Measurements from ENCODE around the gene FILIP1L. TPM values are rescaled to one million over a fixed set of nuclear protein-coding genes. Genes with fewer than 3 reads are reported as not detected.

The FILIP1L gene
- total RNA-seq, 4 donors from 2014 or later: 26.7 to 46.3 (median 30.8) TPM

DNA sequence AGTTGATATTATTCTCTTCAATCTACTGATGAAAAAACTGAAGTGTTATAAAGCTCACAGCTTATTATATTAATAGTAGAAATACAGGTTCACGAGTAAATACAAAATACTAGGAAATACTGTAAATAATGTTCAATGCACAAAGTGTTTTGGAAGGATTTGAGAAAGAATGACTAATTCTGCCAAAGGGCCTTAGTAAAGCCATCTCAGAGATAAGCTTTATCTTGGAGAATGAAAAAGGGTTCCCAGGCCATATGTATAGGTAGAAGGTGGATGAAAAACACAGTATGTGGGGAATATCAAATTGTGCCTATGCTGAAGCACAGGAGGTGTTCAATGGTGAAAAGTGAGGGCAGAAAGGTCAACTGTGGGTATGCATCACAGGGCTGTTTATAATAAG is 173.1 kb downstream of the FILIP1L start:
- H3K9me3 ChIP-seq: no peaks in the 10 kb centered on the region
- H3K27ac ChIP-seq: no peak overlapping the region
- TF ChIP-seq, protein P1, sequence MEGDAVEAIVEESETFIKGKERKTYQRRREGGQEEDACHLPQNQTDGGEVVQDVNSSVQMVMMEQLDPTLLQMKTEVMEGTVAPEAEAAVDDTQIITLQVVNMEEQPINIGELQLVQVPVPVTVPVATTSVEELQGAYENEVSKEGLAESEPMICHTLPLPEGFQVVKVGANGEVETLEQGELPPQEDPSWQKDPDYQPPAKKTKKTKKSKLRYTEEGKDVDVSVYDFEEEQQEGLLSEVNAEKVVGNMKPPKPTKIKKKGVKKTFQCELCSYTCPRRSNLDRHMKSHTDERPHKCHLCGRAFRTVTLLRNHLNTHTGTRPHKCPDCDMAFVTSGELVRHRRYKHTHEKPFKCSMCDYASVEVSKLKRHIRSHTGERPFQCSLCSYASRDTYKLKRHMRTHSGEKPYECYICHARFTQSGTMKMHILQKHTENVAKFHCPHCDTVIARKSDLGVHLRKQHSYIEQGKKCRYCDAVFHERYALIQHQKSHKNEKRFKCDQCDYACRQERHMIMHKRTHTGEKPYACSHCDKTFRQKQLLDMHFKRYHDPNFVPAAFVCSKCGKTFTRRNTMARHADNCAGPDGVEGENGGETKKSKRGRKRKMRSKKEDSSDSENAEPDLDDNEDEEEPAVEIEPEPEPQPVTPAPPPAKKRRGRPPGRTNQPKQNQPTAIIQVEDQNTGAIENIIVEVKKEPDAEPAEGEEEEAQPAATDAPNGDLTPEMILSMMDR (IDR thresholded peaks at IDR 0.05): no peak
- TF ChIP-seq POLR2A (IDR thresholded peaks at IDR 0.05) (no peak), EP300 (IDR thresholded peaks at IDR 0.05) (no peak)
- peaks cover 0 to 58% (median 21%) of the 10 kb centered on the region in 4 donors for H3K4me1 ChIP-seq
- no peaks in the 10 kb centered on the region for H3K36me3 ChIP-seq
- no peak overlapping the region for H3K4me3 ChIP-seq
- H3K27me3 ChIP-seq: no peaks in the 10 kb centered on the region
- whole genome bisulfite sequencing, 2 donors: 89 to 93% methylated on average over 1 of the region's 1 CpG
- DNase-seq (ENCODE audit: low spot score in 2 of 2): no peak

DNA sequence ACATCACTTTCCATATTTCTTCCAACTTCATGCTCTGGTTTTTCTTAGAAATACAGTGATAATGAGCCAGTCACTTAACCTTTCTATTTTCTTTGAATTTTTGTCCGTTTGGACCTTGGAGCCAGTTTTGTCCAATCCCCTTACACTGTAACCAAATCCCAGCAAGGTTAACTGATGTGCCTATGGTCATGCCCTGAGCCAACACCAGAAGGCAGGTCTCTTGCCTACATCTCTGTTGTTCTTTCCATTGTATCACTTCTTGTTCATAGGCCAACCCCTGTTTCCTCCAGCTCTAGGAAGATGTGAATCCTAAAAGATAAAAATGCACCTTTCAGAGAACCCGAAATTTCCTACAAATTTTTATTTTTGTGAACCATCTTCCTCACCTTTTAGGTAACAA is 174.0 kb downstream of the FILIP1L start:
- Histone ChIP-seq H3K36me3 (no peaks in the 10 kb centered on the region), H3K27me3 (no peaks in the 10 kb centered on the region), H3K4me3 (no peak overlapping the region), H3K27ac (peak overlapping the region in 2 of 4 donors; percentile 9 to 35), H3K9me3 (no peaks in the 10 kb centered on the region), H3K4me1 (peaks cover 0 to 55% (median 19%) of the 10 kb centered on the region in 4 donors)
- WGBS, 2 donors: 74 to 77% methylated on average over 2 of the region's 2 CpGs
- no peak for DNase-seq (ENCODE audit: low spot score in 2 of 2)
- TF ChIP-seq, protein P1 (IDR thresholded peaks at IDR 0.05): no peak
- TF ChIP-seq EP300 (IDR thresholded peaks at IDR 0.05): no peak
- TF ChIP-seq POLR2A (IDR thresholded peaks at IDR 0.05): no peak

DNA sequence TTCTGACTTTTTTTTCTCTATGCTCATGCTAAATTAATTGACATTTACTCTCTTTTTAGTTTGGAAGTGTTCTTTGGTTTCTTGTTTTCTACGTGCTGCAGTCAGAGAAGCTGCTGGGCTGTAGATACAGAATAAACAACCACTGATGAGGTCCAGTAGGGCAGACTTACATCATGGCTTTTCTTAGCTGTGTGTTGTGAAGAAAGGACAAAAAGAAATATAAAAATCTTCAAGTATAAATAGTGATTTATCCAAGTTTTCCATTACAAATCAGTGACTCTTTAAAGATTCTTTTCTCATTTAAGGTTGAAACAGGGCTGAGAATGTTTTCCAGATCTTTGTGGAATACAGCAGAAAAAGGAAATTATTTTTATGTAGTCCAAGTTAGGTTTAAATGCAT is 174.4 kb downstream of the FILIP1L start:
- no peaks in the 10 kb centered on the region for H3K9me3 ChIP-seq
- DNase-seq (ENCODE audit: low spot score in 2 of 2): no peak
- no peak for TF ChIP-seq POLR2A (IDR thresholded peaks at IDR 0.05)
- TF ChIP-seq, protein P1 (IDR thresholded peaks at IDR 0.05): no peak
- no peak for TF ChIP-seq EP300 (IDR thresholded peaks at IDR 0.05)
- H3K4me3 ChIP-seq: no peak overlapping the region
- peaks cover 0 to 55% (median 19%) of the 10 kb centered on the region in 4 donors for H3K4me1 ChIP-seq
- H3K27me3 ChIP-seq: no peaks in the 10 kb centered on the region
- peak overlapping the region in 1 of 4 donors; percentile 35 for H3K27ac ChIP-seq
- 36 to 40% methylated on average over 1 of the region's 1 CpG for WGBS, 2 donors
- no peaks in the 10 kb centered on the region for H3K36me3 ChIP-seq

DNA sequence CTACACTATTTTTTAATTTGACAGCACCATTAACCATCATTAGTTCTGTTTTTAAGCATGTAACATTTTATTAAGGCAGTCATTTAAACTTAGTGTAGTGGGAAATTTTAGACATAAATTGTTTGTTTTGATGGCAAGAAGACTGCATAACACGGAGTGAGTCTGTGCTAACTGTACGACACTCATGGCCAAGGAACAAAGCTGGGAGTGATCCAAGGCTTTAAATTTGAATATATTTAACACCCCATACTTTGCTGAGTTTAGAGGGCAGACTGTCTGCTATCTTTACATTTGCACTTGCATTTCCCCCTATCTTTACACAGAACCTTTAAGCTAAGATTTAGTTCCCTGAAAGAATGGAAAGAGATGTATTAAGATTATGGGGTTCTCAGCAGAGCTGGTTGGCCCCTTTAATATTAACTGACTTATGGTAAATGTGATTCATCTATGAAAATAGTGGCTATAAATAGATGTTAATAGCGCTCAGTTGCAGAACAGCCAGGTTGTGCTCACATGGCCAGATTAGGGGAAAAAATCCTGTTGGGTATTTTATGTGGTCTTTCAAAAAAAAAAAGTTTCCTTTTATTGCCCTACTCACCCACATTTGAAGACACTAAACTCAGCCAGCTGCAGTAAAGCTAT is 175.9 kb downstream of the FILIP1L start:
- H3K36me3 ChIP-seq: no peaks in the 10 kb centered on the region
- no peak for TF ChIP-seq EP300 (IDR thresholded peaks at IDR 0.05)
- TF ChIP-seq, protein P1 (IDR thresholded peaks at IDR 0.05): no peak
- TF ChIP-seq POLR2A (IDR thresholded peaks at IDR 0.05): no peak
- H3K27me3 ChIP-seq: no peaks in the 10 kb centered on the region
- no peaks in the 10 kb centered on the region for H3K9me3 ChIP-seq
- H3K27ac ChIP-seq: peak overlapping the region in 2 of 4 donors; percentile 2 to 23
- 62 to 64% methylated on average over 3 of the region's 3 CpGs for WGBS, 2 donors
- H3K4me3 ChIP-seq: no peak overlapping the region
- no peak for DNase-seq (ENCODE audit: low spot score in 2 of 2)
- peaks cover 0 to 49% (median 15%) of the 10 kb centered on the region in 4 donors for H3K4me1 ChIP-seq

DNA sequence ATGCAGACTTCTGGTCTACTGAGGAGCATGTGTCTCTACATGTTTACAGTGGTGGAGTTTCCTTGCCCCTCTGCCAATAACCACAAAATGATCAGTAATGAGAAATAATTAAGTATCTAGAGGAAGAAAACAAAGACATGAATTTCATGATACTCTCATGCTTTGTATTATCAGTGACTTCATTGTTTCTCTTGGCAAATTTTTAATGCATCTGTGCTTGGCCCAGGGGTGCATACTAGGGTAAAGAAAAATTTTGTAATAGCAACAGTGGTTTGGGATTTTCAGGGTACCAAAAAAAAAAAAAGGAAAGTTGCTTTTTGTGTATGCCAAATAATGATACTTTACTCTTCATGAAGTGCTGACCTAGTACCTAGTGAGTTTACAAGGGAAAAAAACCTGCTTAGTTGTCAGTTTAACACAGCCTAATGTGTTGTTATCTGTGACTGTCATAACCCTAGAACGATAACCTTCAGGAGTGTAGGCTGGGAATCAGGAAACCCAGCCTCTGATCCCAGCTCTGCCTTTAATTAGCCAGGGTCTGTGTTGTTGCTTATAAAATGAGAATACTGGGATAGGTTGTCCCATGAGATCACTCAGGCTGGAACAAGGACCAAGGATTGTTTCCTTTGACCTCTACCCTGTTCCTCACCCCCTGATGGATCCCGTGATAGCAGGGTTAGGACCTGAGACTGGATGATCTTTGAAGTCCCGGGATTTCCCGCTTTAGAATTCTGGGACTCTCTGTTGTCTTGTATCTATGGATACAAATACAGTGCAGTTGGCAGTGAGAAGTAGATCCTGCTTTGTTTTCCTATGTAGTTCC is 179.1 kb downstream of the FILIP1L start:
- Histone ChIP-seq H3K27ac (peak overlapping the region in 2 of 4 donors; percentile 56 to 72), H3K36me3 (no peaks in the 10 kb centered on the region), H3K9me3 (no peaks in the 10 kb centered on the region), H3K27me3 (no peaks in the 10 kb centered on the region), H3K4me3 (no peak overlapping the region), H3K4me1 (peaks cover 0 to 56% (median 17%) of the 10 kb centered on the region in 4 donors)
- no peak for DNase-seq (ENCODE audit: low spot score in 2 of 2)
- WGBS, 2 donors: 34 to 42% methylated on average over 4 of the region's 4 CpGs
- peak in 1 of 2 donors; percentile 61 for TF ChIP-seq EP300 (IDR thresholded peaks at IDR 0.05)
- TF ChIP-seq, protein P1 (IDR thresholded peaks at IDR 0.05): no peak
